A549 (cell line): Measurements from ENCODE around the gene MCM3AP. TPM values are rescaled to one million over a fixed set of nuclear protein-coding genes. Genes with fewer than 3 reads are reported as not detected.

Experiments used
- ATAC-seq, 2 experiments: fragments of 200-7000 bp in 1 of 2; fragments of >200 bp in 1 of 2; cut with Nextera tagmentation in 1 of 2; cut with Tn5 transposase in 1 of 2; 3 replicates each; pipeline versions ENCODE4 v1.8.0 to v1.9.1; 2018 to 2020; ENCODE audit warnings: mild to moderate bottlenecking in 1 of 2, moderate library complexity in 1 of 2
- CTCF ChIA-PET: fragments of 300-600 bp; sonication (Branson Sonifier 250); formaldehyde crosslinking; extraction: SDS; loops from one replicate; lab custom pipeline; 2021; ENCODE audit warnings: antibody characterized with exemption, inconsistent platforms; lab: Yijun Ruan, JAX
- POLR2A ChIA-PET: fragments of 350-600 bp; formaldehyde crosslinking; extraction: SDS; loops from one replicate; lab custom pipeline; 2021; ENCODE audit warnings: antibody characterized with exemption, inconsistent platforms; lab: Yijun Ruan, JAX
- DNase-seq, 2 experiments: peaks; one replicate each; pipeline versions ENCODE4 v3.0.0 to v3.0.0-alpha.2; 2011 to 2016; ENCODE audit warnings: low read depth in 1 of 2, low spot score in 1 of 2
- FAIRE-seq: peaks from 2 replicates; lab custom pipeline; 2011; peaks lifted over from hg19 to GRCh38; lab: Jason Lieb, UNC
- H3K27ac ChIP-seq, 2 experiments: fragments of >200 bp; sonication (Bioruptor Twin); formaldehyde crosslinking; 3 replicates each; pipeline ENCODE4 v1.5.1; 2016 to 2017
- H3K4me1 ChIP-seq: fragments of >200 bp; sonication (Bioruptor Twin); formaldehyde crosslinking; 3 replicates; pipeline ENCODE4 v1.6.1; 2016
- H3K4me2 ChIP-seq: fragments of >200 bp; sonication (Bioruptor Twin); formaldehyde crosslinking; 3 replicates; pipeline ENCODE4 v1.6.1; 2016
- H3K4me3 ChIP-seq: fragments of >200 bp; sonication (Bioruptor Twin); formaldehyde crosslinking; 3 replicates; pipeline ENCODE4 v1.5.1; 2016
- H3K9me3 ChIP-seq: fragments of >200 bp; sonication (Bioruptor Twin); formaldehyde crosslinking; 3 replicates; pipeline ENCODE4 v1.6.1; 2016
- CBX8 ChIP-seq: fragments of 200-600 bp; sonication (generic); IDR thresholded peaks from 2 replicates; pipeline ENCODE4 v1.6.1; 2016
- CHD2 ChIP-seq: fragments of 150-350 bp; IDR thresholded peaks from 2 replicates; pipeline ENCODE4 v1.6.1; 2014; ENCODE audit warnings: low read length; ENCODE audit not compliant: partially characterized antibody
- EHMT2 ChIP-seq: fragments of 200-600 bp; sonication (generic); IDR thresholded peaks from 2 replicates; pipeline ENCODE4 v1.6.1; 2016; ENCODE audit warnings: antibody characterized with exemption, low read depth, mild to moderate bottlenecking, moderate library complexity
- GATA3 ChIP-seq: IDR thresholded peaks from 2 replicates; pipeline ENCODE4 v1.6.1; 2012; ENCODE audit warnings: borderline replicate concordance
- HDAC2 ChIP-seq: fragments of 200-600 bp; sonication (generic); IDR thresholded peaks from 2 replicates; pipeline ENCODE4 v1.6.1; 2016
- MAFK ChIP-seq: fragments of 450-650 bp; IDR thresholded peaks from 2 replicates; pipeline ENCODE4 v1.6.1; 2014; ENCODE audit not compliant: partially characterized antibody
- NR3C1 ChIP-seq: fragments of >200 bp; sonication (Bioruptor Twin); formaldehyde crosslinking; IDR thresholded peaks from 3 replicates; pipeline ENCODE4 v1.6.1; 2017
- PHF8 ChIP-seq: fragments of 200-600 bp; sonication (generic); IDR thresholded peaks from 2 replicates; pipeline ENCODE4 v1.6.1; 2016; ENCODE audit warnings: low read depth, mild to moderate bottlenecking, antibody characterized with exemption, moderate library complexity, borderline replicate concordance
- RARB ChIP-seq: fragments of 250-450 bp; sonication (Bioruptor Pico); IDR thresholded peaks from 2 replicates; pipeline ENCODE4 v1.8.0; 2021; ENCODE audit warnings: mild to moderate bottlenecking, moderate library complexity
- SMC3 ChIP-seq: fragments of >200 bp; sonication (Bioruptor Twin); formaldehyde crosslinking; IDR thresholded peaks from 3 replicates; pipeline ENCODE4 v1.6.1; 2018; ENCODE audit warnings: inconsistent platforms
- WGBS: methylation state at CpG from one replicate; pipeline ENCODE4 v1.1.6; 2017; ENCODE audit errors: missing lambda C conversion rate; 5-methylcytosine and 5-hydroxymethylcytosine counted together
- polyA plus RNA-seq, 4 experiments: library from polyadenylated mRNA; depleted of rRNA in 3 of 4; stranded (reverse); fragments of >200 nt; fragmentation: RNase III in 1 of 4; extraction: RNeasy Plus Mini Kit Qiagen cat#74134 plus additional on column Dnase treatment in 1 of 4; gene quantifications; 2 replicates in 3 of 4; 3 replicates in 1 of 4; pipeline ENCODE4 v1.2.3, GENCODE V29; 2011 to 2017
- TF ChIP-seq, protein P1 (sequence below): fragments of 200-600 bp; sonication (generic); IDR thresholded peaks from 2 replicates; pipeline ENCODE4 v1.6.1; 2016; ENCODE audit warnings: antibody characterized with exemption, mild to moderate bottlenecking, moderate library complexity
- TF ChIP-seq, protein P2 (sequence below): IDR thresholded peaks from 2 replicates; pipeline ENCODE4 v1.6.1; 2012; ENCODE audit warnings: low read depth, borderline replicate concordance
- TF ChIP-seq, protein P3 (sequence below): fragments of 150-350 bp; IDR thresholded peaks from 2 replicates; pipeline ENCODE4 v1.6.1; 2014; ENCODE audit warnings: low read depth, mild to moderate bottlenecking, low read length
- TF ChIP-seq, protein P4 (sequence below): fragments of >200 bp; sonication (Bioruptor Twin); formaldehyde crosslinking; IDR thresholded peaks from 3 replicates; pipeline ENCODE4 v1.5.1; 2016
- TF ChIP-seq, protein P5 (sequence below): IDR thresholded peaks from 2 replicates; pipeline ENCODE4 v1.6.1; 2012

Gene MCM3AP
- polyA plus RNA-seq, 2 of the 4 experiments (the other 2 are of a cell fraction): 41.2 to 43.6 TPM

DNA sequence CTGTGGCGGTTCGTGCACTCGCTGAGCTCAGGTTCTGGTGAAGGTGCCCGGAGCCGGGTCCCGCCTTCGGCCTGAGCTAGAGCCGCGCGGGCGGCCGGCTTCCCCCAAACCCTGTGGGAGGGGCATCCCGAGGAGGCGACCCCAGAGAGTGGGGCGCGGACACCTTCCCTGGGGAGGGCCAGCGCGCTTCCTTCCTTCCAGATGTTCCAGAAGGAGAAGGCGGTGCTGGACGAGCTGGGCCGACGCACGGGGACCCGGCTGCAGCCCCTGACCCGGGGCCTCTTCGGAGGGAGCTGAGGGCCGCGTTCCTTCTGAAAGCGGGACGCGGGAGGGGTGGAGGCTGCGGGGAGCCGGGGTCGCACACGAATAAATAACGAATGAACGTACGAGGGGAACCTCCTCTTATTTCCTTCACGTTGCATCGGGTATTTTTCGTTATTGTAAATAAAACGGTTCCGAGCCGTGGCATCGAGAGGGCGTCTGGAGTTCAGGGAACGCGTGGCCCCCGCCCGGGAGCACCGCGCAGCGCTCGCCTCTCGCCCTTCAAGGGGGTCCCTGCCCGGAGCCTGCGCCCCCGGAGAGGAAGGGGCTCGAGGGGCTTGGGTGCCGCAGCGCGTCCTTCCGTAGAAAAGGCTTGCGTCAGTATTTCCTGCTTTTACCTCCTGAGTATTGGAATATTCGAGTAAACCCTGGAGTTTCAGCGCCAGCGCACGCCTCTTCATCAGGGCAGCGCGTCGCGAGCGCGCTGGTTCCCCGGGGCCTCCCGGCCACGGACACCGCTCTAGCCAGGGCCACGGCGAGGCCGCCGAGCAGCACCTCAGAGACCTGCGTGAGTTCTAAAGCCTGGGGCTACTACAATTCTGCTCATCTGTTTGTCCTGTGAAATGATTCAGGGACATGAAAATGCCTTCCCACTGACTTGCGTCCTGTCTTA, 12.2 kb upstream of the MCM3AP start:
- POLR2A ChIA-PET: no interaction called here
- ATAC-seq (no peak), FAIRE-seq (no peak), DNase-seq (no peak)
- CTCF ChIA-PET: interaction anchor here (1.5 kb wide), 1 partner anchor 28 kb away, joined by 3 read pairs; no protein-coding TSS in a partner anchor
- Histone ChIP-seq H3K9me3 (no peaks in the 10 kb centered on the region), H3K4me1 (no peaks in the 10 kb centered on the region), H3K4me3 (no peak overlapping the region), H3K4me2 (no peak overlapping the region), H3K27ac (no peak overlapping the region)
- WGBS: 92% methylated on average over 72 of the region's 84 CpGs
- TF ChIP-seq CHD2: no peak
- TF ChIP-seq RARB (CRISPR knock-in tag): no peak
- no peak for TF ChIP-seq NR3C1
- no peak for TF ChIP-seq SMC3
- TF ChIP-seq CBX8: no peak
- TF ChIP-seq, protein P1, sequence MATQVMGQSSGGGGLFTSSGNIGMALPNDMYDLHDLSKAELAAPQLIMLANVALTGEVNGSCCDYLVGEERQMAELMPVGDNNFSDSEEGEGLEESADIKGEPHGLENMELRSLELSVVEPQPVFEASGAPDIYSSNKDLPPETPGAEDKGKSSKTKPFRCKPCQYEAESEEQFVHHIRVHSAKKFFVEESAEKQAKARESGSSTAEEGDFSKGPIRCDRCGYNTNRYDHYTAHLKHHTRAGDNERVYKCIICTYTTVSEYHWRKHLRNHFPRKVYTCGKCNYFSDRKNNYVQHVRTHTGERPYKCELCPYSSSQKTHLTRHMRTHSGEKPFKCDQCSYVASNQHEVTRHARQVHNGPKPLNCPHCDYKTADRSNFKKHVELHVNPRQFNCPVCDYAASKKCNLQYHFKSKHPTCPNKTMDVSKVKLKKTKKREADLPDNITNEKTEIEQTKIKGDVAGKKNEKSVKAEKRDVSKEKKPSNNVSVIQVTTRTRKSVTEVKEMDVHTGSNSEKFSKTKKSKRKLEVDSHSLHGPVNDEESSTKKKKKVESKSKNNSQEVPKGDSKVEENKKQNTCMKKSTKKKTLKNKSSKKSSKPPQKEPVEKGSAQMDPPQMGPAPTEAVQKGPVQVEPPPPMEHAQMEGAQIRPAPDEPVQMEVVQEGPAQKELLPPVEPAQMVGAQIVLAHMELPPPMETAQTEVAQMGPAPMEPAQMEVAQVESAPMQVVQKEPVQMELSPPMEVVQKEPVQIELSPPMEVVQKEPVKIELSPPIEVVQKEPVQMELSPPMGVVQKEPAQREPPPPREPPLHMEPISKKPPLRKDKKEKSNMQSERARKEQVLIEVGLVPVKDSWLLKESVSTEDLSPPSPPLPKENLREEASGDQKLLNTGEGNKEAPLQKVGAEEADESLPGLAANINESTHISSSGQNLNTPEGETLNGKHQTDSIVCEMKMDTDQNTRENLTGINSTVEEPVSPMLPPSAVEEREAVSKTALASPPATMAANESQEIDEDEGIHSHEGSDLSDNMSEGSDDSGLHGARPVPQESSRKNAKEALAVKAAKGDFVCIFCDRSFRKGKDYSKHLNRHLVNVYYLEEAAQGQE: no peak
- TF ChIP-seq, protein P2, sequence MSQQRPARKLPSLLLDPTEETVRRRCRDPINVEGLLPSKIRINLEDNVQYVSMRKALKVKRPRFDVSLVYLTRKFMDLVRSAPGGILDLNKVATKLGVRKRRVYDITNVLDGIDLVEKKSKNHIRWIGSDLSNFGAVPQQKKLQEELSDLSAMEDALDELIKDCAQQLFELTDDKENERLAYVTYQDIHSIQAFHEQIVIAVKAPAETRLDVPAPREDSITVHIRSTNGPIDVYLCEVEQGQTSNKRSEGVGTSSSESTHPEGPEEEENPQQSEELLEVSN: no peak
- TF ChIP-seq EHMT2: no peak
- TF ChIP-seq, protein P3, sequence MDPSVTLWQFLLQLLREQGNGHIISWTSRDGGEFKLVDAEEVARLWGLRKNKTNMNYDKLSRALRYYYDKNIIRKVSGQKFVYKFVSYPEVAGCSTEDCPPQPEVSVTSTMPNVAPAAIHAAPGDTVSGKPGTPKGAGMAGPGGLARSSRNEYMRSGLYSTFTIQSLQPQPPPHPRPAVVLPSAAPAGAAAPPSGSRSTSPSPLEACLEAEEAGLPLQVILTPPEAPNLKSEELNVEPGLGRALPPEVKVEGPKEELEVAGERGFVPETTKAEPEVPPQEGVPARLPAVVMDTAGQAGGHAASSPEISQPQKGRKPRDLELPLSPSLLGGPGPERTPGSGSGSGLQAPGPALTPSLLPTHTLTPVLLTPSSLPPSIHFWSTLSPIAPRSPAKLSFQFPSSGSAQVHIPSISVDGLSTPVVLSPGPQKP: no peak
- no peak for TF ChIP-seq MAFK
- TF ChIP-seq, protein P4, sequence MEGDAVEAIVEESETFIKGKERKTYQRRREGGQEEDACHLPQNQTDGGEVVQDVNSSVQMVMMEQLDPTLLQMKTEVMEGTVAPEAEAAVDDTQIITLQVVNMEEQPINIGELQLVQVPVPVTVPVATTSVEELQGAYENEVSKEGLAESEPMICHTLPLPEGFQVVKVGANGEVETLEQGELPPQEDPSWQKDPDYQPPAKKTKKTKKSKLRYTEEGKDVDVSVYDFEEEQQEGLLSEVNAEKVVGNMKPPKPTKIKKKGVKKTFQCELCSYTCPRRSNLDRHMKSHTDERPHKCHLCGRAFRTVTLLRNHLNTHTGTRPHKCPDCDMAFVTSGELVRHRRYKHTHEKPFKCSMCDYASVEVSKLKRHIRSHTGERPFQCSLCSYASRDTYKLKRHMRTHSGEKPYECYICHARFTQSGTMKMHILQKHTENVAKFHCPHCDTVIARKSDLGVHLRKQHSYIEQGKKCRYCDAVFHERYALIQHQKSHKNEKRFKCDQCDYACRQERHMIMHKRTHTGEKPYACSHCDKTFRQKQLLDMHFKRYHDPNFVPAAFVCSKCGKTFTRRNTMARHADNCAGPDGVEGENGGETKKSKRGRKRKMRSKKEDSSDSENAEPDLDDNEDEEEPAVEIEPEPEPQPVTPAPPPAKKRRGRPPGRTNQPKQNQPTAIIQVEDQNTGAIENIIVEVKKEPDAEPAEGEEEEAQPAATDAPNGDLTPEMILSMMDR: no peak
- no peak for TF ChIP-seq HDAC2
- TF ChIP-seq, protein P5, sequence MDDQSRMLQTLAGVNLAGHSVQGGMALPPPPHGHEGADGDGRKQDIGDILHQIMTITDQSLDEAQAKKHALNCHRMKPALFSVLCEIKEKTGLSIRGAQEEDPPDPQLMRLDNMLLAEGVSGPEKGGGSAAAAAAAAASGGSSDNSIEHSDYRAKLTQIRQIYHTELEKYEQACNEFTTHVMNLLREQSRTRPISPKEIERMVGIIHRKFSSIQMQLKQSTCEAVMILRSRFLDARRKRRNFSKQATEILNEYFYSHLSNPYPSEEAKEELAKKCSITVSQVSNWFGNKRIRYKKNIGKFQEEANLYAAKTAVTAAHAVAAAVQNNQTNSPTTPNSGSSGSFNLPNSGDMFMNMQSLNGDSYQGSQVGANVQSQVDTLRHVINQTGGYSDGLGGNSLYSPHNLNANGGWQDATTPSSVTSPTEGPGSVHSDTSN: no peak
- no peak for TF ChIP-seq GATA3
- no peak for TF ChIP-seq PHF8
